HG02798 (cell line): ENCODE measurements around the gene MPPED1.

Experiments used
- ATAC-seq: cut with Tn5 transposase; IDR thresholded peaks from one replicate; pipeline ENCODE4 v1.9.1; 2021; ENCODE audit warnings: mild to moderate bottlenecking; ENCODE audit not compliant: unreplicated experiment, poor library complexity

MPPED1 gene

GRCh38 chr22:43554259-43554636 lies 142.4 kb downstream of the MPPED1 start:
- no peak for ATAC-seq

- no peak for ATAC-seq
Observed at GRCh38 chr22:43554694-43555365, 143.0 kb downstream of the MPPED1 start.

- ATAC-seq, result no peak
Observed at GRCh38 chr22:43555561-43556515, 144.0 kb downstream of the MPPED1 start.
